ENCODE measurements around the gene DACT2.
"Not testable (repeated sequence)": the region's sequence is repeated elsewhere in the genome, so short reads cannot be mapped to it uniquely, and the experiment has no call there.

Gene DACT2

GRCh38 chr6:168290095-168290494 lies 29.5 kb downstream of the DACT2 start:
- no peak for DNase-seq (ENCODE audit: low read depth)
- no peak overlapping the region for H3K4me3 ChIP-seq (ENCODE audit: low read length)
- TF ChIP-seq CTCF (conservative IDR thresholded peaks at IDR 0.05; ENCODE audit: low read length): no peak

DNA sequence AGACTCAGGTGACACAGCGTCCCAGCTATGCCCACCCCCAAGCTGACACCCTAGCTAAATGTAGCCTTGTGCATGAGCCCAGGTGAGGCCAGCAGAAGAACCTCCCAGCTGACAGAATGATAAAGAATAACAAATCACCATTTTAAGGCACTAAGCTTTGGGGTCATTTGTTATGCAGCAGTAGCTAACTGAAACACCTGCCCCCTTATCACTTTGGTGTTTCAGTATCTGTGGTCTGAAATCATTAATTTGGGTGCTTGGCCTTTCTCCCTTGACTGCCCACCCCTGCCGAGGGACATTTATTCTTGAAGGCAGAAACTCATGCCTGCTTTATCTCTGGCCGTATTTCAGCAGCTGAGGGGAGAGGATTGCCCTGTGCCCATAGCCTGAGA lies 30.0 kb downstream of the DACT2 start:
- no peak overlapping the region for H3K4me3 ChIP-seq (ENCODE audit: low read length)
- no peak for DNase-seq (ENCODE audit: low read depth)
- no peak for TF ChIP-seq CTCF (conservative IDR thresholded peaks at IDR 0.05; ENCODE audit: low read length)

GRCh38 chr6:168288781-168289570 lies 30.6 kb downstream of the DACT2 start:
- DNase-seq (ENCODE audit: low read depth): no peak
- no peak for TF ChIP-seq CTCF (conservative IDR thresholded peaks at IDR 0.05; ENCODE audit: low read length)
- no peak overlapping the region for H3K4me3 ChIP-seq (ENCODE audit: low read length)

- DNase-seq (ENCODE audit: low read depth): not testable (repeated sequence)
Observed at GRCh38 chr6:168287460-168287859, 32.1 kb downstream of the DACT2 start.

DNA sequence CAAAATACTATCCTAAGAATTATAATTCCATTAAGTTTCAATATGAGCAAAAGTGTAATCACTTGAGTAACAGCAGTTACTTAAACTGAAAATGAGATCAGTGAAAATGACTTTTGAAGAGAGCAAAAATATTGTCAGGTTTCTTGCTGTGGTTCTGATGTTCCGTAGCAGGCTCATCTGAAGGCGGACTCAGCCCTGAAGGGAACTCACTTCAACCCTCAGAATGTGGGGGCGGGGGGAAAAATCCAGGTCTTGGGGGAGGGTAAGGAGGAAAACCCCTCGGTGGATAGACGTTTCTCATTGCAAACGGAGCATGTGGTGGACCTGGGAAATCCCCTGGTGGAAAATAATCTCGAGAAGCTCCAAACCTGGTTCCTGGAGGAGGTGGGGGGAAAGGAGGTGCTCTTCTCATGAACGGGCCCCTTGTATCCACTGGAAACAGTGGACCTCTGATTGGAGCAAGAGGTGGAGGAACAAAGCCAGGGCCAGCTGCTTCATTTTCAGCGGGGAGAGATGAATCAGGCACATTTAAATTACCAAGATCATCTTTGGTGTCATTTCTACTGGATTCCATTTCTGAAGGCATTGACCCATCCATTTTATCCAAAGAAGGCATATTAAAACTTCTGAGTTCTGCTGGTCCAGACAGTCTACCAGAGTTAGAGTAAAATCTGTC lies 32.7 kb downstream of the DACT2 start:
- DNase-seq (ENCODE audit: low read depth); H3K4me3 ChIP-seq (ENCODE audit: low read length): not testable (repeated sequence)

More at GRCh38 chr6:168287460-168287859, 32.1 kb downstream of the DACT2 start:
- H3K4me3 ChIP-seq (ENCODE audit: low read length): not testable (repeated sequence)

DNA sequence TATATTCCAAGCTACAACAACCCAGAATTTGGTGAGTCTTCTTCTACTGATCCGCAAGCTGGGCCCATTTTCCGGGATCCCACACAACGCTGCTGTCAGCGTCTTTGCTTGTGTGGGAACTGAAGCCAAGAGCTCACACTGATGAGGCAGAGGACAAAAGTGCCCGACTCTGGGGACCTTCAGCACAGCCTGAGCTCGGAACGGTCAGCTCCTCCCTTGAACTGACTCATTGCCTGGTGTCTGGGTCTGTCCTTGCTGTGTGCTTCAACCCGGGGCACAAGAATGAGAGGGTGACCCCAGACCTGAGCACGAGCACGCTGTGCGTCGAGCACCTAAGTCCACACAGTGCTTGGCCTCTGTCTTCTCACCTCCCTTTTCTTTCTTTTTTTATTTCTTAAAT lies 33.5 kb downstream of the DACT2 start:
- DNase-seq (ENCODE audit: low read depth): no peak
- H3K4me3 ChIP-seq (ENCODE audit: low read length): no peak overlapping the region
- no peak for TF ChIP-seq CTCF (conservative IDR thresholded peaks at IDR 0.05; ENCODE audit: low read length)

DNA sequence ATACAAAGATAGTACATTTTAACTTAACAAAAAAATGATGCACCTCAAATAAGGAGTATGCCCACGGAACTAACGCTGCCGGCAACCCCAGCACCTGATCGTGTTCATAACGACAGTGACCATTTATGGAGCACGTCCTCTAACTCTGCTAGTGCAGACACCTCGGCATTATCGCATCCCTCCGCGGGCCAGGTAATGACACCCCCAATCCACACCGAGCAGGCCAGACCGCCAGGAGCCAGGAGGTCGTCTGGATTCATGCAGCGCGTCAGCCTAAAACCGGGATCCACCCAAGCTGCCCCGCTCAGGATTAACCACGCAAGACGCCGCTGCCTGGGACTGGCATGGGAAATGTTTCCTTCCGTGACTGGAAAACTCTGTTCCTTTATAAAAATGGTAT lies 34.1 kb downstream of the DACT2 start:
- no peak overlapping the region for H3K4me3 ChIP-seq (ENCODE audit: low read length)
- TF ChIP-seq CTCF (conservative IDR thresholded peaks at IDR 0.05; ENCODE audit: low read length): no peak

GRCh38 chr6:168284187-168284586 lies 35.4 kb downstream of the DACT2 start:
- no peak for TF ChIP-seq CTCF (conservative IDR thresholded peaks at IDR 0.05; ENCODE audit: low read length)
- no peak for DNase-seq (ENCODE audit: low read depth)
- H3K4me3 ChIP-seq (ENCODE audit: low read length): no peak overlapping the region

More for the DNA sequence above, 34.1 kb downstream of the DACT2 start:
- no peak for DNase-seq (ENCODE audit: low read depth)
